Muscle of back (tissue), 11 donors: ENCODE data around the gene EFNA2. TPM values are rescaled to one million over a fixed set of nuclear protein-coding genes. Genes with fewer than 3 reads are reported as not detected.
"Not testable (repeated sequence)": the region's sequence is repeated elsewhere in the genome, so short reads cannot be mapped to it uniquely, and the experiment has no call there.

Experiments used
- DNase-seq, 3 donors: peaks; one replicate each; pipeline versions ENCODE4 v3.0.0 to v3.0.0-alpha.2; 2013
- polyA plus RNA-seq, 10 donors: library from polyadenylated mRNA; unstranded; fragments of 120-200 nt; gene quantifications; one replicate each; pipeline ENCODE4 v1.2.1, GENCODE V29; 2013; ENCODE audit not compliant: insufficient read length in 10 of 10

EFNA2 gene
- polyA plus RNA-seq, 10 donors: 0.29 to 2.4 (median 1.3) TPM

DNA sequence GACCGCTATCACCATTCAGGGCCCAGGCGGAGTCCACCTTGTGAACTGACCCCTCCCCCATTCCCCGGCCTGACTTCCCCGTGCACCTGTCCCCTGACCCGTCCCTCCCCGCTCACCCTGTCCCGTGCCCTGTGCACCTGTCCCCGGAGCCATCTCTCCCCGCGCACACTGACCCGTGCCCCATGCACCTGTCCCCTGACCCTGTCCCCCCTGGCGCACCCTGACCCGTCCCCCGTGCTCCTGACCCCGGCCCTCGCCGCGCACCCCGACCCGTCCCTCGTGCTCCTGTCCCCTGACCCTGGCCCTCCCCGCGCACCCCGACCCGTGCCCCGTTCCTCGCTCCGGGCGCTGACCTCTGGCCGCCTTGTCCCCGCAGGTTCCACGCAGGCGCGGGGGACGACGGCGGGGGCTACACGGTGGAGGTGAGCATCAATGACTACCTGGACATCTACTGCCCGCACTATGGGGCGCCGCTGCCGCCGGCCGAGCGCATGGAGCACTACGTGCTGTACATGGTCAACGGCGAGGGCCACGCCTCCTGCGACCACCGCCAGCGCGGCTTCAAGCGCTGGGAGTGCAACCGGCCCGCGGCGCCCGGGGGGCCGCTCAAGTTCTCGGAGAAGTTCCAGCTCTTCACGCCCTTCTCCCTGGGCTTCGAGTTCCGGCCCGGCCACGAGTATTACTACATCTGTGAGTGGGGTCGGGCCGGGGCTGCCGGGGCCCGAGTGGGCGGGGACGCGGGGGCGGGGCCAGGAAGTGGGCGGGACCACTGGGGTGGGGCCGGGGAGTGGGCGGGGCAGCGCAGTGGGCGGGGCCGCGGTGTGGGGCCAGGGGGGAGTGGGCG is 9.7 kb downstream of the EFNA2 start:
- DNase-seq: peak in 1 of 3 donors; percentile 57

DNA sequence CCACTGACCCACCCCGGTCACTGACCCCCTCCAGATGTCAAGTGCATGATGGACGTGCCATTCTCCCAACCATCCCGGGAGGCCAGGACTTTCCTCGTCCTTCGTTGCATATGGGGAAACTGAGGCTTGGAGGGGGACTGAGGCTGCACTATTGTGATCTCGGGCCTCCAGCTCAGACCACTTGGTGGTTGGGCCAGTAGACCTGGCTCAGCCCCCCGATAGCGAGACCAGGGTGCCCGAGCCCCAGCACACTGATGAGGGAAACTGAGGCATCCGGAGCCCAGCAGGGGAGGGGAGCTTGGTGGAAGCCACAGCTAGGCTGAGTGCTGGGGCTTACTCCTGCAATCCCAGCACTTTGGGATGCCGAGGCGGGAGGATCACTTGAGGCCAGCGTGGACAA is 10.4 kb downstream of the EFNA2 start:
- DNase-seq: no peak

DNA sequence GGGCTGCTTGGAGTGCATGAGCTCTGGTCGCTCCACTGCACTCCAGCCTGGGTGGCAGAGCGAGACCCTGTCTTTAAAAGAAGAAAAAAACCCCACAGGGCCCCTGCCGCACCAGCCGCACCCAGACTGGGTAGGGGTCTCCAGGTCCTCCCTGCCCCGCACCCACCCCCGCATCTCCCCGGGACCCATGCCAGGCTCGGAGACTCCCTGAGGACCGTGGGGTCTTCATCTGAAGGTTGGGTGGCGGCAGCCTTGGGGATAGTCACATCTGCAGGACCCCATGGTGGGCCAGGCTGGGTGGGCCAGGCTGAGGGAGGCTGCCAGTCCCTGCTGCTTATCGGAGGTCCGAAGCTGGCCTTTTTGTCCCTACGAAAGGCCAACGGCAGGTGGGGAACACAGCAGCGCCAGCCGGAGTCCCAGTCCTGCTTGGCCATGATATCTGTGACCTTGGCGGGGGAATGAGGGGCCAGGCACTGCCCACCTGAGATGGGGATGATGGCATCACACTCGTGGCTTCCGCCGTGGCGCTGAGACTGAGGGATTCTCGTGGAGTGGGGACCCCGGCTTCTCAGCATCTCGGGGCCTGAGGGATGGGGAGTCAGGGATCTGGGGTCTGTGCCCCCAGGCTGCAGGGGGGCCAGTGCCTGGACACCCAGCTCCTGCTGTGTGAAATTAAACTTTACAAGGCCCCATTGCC is 11.1 kb downstream of the EFNA2 start:
- DNase-seq: no peak

DNA sequence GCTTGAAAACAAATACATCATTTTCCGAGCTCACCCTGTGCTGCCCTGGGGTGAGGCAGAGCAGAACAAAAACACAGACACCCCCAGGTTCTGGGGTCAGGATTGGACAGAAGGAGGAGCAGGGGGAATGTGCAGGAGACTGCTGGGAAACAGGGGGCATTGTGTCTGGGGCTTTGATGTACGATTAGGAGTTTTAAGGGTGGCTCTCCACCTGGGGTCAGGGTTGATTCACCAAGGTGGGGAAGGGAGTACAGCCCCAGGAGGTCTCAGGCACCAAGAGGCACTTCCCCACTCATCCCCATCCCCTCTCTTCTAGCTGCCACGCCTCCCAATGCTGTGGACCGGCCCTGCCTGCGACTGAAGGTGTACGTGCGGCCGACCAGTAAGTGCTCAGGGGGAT is 12.6 kb downstream of the EFNA2 start:
- DNase-seq: no peak

DNA sequence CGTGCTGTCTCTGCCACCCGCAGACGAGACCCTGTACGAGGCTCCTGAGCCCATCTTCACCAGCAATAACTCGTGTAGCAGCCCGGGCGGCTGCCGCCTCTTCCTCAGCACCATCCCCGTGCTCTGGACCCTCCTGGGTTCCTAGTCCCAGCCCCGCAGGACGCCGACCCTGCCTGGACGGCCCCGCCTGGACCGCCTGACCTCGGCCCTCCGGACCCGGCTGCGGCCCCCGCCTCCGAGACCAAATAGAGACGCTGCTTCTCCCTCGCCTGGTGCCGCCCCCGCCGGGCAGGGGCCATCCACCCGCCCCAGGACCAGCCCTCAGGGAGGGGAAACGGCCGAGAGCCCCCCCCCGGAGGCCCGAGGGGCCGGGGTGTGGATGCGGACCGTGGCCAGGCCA is 14.1 kb downstream of the EFNA2 start:
- no peak for DNase-seq

DNA sequence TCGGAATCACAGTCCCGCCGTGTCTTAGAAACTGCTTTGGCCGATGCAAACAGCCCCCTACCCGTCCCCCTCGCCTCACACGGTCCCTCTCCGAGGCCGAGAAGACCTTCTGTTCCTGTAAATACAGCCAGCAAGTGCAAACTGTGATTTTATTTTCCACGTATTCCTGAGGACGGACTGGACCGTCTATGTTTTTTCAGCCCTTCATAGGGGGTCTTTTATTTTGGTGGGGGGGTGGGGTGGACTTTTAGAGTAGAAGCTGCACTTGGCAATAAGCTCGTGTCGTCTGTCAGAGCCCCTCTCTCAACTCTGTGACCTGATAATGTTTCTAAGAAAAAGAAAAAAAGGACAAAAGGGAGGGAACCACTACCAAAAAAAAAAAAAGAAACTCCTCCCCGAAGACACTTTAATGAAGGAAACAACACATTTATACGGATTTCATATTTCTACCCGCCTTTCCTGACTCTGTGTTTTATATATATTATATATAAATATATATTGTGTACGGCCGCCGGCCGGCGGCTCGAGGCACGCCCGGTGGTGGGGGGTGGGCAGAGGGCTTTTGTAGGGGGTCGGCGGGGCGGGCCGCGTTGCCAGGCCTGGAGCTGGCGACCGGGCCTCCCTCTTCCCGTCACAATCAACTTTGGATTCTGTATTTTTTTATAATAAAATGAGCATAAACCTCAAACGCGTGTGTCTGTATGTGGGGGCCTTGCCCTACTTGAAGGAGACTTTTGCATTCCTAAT is 15.2 kb downstream of the EFNA2 start:
- no peak for DNase-seq

DNA sequence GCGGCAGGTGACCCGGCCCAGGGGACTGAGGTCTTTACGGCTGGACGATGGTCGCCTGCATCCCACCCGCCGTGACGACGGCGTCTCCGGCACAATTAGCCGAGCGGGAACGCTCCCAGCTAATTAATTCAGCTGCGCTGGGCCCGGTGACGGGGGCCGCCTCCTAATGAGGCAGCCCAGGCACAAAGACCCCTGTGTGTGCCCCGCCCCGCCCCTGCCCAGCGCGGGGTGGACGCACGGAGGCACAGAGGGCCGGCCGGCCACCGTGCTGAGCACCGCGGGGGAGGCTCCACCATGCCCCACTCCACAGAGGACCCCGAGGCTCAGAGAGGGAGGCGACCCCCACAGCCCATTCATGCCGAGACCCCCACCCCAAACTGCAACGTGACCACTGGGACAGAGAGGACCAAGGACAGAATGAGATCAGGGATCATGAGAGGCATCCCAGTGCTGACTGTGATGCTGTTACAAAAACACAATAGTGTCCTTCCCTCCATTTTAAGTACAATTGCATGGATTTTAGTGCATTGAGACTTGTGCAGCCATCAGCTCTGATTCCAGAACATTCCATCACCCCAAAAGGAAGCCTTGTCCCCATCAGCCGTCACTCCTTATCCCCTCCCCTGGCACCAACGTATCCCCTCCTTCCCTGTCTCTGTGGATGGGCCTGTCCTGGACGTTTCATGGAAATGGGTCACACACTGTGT is 17.0 kb downstream of the EFNA2 start:
- DNase-seq: no peak

DNA sequence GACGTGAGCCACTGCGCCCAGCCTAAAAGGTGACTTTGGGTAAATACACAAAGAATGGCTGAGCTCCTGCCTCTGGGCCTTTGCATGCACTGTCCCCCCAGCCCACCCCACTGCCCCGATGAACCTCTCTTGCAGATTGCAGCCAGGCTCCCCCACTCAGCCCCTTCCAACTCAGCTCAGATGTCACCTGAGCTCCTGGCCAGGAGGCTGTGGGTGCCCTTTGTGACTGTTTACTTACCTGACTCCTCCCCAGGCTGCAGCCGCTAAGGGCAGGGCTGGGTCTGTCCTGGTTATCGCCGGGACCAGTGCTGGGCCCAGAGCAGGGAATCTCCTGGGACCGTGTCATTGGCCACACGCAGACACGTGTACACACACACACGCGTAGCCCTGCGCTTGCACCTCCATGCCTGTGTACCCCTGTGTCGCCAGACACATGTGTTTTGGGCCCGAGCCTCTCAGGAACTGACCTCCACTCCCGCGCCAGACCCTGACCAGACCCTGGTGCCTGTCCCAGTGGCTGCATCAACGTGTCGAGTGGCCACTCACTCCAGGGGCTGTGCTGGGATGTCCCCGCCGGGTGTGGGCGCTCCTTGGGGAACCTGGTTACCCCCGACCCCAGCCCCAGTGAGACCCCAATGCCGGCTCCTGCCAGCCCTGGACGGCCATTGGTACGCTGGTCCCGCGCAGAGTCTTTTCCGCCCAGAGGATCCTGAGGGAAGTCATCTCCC is 18.7 kb downstream of the EFNA2 start:
- no peak for DNase-seq

DNA sequence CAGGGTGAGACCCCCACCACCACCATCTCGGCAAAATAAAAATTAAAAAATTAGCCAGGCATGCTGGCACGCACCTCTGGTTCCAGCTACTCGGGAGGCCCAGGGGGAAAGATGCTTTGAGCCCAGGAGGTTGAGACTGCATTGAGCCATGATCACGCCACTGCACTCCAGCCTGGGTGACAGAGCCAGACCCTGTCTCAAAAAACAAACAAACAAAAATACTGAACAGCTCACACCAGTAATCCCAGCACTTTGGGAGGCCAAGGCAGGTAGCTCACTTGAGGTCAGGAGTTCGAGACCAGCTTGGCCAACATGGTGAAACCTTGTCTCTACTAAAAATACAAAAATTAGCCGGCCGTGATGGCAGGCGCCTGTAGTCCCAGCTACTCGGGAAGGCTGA is 19.7 kb downstream of the EFNA2 start:
- not testable (repeated sequence) for DNase-seq

DNA sequence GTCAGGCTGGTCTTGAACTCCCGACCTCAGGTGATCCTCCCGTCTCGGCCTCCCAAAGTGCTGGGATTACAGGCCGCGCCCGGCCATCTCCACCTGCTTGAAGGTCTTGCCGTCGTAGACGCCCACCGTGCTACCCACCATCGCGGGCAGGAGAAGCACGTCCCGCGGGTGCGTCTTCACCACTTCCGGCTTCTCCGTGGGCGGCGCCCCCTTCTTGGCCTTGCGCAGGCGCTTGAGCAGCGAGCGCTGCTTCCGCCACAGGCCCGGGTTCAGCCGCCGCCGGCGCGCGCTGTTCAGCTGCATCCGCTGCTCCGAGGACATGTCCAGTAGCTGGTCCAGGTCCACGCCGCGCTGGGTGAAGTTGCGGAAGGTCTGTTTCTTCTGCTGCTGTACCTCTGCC is 21.6 kb downstream of the EFNA2 start:
- no peak for DNase-seq

DNA sequence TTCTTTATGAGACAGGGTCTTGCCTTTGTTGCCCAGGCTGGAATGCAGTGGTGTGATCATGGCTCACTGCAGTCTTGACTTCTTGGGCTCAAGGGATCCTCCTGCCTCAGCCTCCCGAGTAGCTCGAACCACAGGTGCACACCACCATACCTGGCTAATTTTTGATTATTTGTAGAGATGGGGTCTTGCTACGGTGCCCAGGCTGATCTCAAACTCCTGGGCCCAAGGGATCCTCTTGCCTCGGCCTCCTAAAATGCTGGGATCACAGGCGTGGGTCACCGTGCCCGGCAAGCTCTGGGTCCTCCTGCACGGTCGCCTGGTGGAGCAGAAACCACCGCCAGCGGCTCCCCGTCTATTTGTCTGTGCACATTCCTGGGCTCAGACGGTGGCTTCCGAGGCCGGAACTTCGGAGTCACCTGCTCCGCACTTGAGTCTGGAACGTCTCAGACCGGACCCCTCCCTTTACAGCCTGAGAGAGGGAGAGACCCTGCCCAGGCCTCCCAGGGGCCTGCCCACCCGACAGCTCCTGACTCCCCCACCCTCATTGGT is 22.2 kb downstream of the EFNA2 start:
- DNase-seq: no peak

DNA sequence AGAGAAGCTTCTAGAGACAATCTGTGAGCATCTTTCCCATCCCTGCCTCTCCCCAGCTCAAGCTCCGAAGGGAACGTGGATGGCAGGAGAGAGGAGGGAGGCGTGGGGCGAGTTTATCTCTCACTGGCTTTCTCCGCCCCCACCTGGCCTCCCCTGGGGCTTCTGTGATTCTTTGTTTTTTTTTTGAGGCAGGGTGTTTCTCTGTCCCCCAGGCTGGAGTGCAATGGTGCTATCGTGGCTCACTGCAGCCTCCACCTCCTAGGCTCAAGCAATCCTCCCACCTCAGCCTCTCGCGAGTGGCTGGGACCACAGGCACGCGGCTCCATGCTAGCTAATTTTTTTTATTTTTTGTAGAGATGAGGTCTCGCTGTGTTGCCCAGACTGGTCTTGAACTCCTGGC is 23.0 kb downstream of the EFNA2 start:
- DNase-seq: no peak

DNA sequence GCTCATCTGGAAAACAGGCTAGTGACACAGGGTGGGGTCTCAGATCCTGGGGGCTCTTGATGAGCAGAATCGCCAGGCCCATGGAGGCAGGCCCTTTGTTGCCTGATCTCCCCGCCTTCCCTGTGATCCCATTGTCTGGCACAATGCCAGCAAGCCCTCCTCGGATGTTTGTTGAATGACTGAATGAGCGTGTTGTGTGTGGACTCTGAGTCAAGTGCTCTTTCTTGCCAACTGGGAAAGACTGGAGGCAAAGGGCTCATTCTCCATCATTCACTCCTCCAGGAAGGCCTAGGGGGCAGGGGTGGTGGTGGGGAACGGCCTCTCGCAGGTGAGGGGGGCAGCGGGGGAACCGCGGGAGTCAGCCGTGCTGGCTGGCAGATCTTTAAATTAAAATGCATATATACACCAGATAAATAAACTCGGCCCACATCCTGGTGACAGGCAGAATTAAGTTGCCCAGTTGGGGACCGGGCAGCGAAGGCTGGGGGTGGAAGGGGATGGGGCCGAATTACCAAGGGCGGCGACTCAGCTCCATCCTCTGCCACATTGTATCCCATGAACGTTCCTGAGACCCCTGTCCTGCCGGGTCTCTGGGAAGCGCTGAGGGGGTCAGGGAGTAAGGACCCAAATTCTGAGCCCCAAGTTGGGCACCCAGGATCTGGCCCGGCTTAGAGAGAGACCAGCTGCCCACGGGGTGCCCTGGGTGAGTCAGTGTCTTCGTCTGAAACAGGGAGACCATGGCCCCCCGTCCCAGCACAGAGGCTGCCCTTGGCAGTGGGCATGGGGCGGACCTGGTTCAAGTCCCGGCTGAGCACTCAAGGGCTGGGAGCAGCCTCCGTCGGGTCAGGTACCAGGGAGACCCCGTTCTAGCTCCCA is 24.5 kb downstream of the EFNA2 start:
- DNase-seq: no peak

DNA sequence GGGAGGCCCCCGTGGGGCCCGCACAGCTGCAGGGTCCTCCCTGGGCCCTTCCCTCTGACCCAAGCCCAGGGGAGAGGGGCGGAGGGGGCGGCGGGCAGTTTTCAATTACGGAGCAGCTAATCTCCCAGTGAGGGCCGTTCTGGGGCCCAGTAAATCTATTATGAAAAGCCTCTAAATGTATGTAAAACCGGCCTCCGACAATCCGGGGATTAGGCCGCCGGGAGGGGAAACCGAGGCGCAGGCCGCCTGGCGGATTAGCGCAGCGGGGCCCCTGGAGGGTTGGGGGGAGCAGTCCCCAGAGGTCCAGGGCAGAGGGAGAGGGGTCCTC is 25.1 kb downstream of the EFNA2 start:
- DNase-seq: no peak

DNA sequence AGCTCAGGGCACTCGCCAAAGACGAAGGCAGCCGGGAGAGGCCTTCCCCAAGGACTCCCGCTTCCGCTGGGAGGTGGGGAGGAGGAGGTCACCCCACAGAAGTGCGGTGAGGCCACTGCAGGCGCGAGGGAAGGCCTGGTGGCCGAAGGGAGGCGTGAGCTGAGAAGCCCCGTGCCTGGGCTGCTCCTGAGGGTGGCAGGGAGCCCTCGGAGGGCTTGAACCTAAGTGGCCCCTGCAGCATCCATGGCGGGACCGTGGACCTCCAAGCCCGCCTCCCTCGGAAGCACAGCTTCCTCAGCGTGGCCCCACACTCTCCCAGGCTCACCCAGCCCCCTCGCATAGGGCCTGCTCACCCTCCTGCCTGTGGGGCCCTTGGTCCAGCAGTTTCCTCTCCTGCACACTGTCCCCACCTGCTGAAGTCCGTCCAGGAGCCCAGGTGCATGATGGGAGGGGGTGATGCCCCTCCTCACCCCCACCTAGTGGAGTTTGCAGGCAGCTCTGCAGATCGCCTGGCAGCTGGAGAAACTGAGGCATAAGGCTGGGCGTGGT is 25.9 kb downstream of the EFNA2 start:
- DNase-seq: no peak

DNA sequence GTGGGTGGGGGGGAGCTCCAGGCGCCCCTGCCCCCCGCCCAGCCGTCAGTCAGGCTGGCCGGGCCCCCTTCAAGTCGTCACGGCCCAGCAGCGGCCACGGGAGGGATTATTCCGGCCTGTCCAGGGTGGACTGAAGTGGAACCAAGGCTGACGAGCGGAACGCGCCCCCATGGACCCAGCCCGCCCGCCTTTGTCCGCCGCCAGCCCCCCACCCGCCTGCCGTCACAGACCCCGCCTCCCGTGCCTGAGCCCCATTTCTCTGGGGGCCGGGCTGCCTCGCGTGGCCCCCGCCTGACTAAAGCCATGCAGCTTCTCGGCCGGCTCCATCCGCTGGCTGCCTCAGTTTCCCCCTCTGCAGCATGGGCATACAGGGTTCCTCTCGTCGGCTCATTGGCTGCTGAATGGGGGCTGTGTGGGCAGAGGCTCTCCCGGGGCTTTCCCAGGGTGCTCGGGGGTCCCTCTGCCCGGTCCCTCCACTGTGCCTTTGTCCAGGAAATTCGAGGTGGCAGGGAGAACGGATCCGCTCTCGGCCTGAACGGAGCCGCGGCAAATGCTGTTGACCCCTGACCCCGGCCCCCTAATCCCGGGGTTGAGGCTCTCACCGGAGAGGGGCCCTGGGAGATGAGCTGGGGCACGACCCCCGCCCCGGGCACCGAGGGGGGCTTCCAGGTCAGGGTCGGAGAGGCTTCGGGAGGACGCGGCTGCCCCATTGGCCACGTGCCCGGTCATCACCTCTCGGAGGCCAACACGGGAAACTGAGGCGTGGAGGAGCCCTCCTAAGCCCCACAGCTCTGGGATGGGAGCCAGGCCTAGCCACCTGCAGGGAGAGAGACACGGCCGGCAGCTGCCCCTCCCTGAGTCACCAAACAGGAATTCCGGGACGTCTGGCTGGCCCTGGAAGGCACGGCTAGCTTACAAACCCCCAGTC is 27.4 kb downstream of the EFNA2 start:
- DNase-seq: peak in 1 of 3 donors; percentile 20

DNA sequence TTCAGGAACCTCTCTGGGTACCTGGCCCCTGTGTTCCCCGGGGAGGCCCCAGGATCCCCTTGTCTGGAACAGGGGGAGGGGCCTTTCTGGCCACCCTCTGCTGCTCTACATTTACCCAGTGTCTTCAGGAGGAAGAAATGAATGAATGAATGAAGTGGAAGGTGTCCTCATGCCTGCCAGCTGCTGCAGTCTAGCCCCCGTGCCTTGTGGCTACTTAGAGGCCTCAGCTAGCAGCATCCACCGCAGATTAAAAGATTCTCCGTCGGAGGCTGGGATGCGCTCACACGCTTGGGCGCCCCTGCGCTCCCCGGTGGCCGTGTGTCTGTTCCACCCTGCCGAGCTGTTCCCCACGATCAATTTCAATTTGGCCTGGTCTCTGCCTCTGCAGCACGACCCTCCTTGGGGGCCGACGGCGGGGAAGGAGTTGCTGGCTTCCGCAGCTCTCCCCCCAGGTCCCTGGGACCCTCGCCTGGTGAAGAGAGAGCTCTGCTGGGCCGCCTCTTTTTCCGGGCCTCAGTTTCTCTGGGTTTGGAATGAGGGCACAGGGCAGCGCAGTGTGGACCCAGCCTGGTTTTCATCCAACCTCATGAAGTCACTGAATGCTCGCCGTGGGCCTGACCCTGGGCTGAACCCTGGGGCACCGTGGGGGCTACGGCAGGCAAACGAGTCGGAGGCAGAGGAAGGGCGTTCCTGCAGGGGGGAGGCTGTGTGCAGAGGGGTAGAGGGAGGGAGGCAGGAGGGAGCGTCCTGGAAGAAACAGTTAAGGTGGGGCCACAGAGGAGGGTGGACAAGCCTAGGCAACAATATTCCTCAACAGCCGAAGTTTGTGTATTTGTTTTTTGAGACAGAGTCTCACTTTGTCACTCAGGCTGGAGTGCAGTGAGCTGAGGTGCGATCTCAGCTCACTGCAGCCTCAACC is 28.3 kb downstream of the EFNA2 start:
- no peak for DNase-seq
